Stimulated activated CD4-positive, alpha-beta T cell treated with anti-CD3 and anti-CD28 coated beads, TNF-alpha, amount 100 ng/mL, for 1 hour (primary cell): Measurements from ENCODE around the gene NRP1.

Experiments
- DNase-seq, 3 donors: peaks; one replicate each; pipeline ENCODE4 v3.0.0-alpha.2; 2020; ENCODE audit warnings: low read depth in 3 of 3, low spot score in 1 of 3

The NRP1 gene

DNA sequence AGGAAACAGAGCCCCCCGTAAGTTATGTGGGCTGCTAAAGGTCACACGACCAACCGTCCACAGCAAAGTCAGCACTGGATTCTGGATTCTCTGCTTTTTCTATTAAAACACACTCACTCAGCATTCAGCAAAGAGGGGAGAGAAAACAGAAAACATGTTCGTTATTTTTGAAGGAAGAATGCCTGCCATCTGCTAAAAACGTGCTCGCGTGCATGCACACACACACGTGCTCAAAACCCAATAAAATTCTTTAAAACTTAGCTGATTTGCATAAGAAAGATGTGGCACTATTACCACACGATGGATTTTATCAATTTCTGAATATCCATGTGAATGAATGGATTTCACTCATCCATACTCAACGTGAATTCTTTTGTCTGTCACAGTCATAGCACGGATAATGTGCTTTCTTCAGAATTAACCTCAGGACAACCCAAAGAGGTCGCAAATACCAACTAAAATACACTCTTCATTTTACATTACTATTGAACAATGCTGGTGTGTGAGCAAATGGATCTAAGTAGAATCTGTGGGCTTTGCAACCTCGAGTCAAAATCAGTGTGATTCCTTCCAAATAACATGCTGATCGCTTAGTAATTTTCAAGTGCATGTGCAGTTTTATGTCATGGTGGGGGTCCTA, 40.8 kb downstream of the NRP1 start:
- no peak for DNase-seq

DNA sequence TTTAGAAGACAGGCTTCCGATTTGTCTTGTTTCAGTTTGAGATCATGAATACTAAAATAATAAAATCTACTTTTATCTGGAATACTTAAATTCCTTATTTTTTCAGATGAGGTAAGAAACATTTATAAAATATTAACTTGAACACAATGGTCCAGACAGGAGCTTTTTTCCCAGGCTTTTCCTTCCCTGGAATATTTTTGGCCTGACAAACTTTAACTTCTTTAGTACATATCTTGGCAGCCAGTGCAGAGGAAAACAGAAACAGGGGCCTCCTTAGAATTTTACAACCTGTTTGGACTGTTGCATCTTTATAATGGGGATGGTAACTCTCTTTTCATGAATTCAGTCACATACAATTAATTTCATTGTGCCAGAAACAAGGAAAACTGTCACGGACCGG, 41.4 kb downstream of the NRP1 start:
- no peak for DNase-seq

DNA sequence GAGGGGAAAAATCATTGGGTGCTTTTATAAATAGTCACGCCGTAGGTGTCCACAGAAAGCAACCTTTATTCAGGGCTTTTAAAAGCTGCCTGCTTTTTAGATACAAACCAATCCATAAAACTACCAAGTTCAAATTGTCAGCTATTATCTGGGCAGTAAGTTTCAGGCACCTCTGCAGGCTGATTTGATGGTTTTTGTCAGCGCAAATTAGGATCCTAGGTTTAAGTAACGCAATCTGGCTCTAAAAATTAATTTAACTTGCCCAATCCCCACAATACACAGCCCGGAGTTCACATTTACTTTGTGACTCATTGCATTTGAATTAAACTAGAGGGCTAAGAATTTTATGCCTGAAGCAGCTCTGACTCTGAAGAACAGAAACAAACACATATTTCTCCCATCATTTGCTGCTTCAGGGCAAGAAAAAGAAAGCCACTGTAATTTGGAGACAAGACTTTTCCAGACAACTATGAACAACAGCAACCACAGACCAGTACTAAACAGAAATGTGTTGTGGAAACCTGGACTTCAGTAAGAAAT, 43.3 kb downstream of the NRP1 start:
- DNase-seq, result no peak

GRCh38 chr10:33290321-33291052, 44.0 kb downstream of the NRP1 start:
- no peak for DNase-seq

DNA sequence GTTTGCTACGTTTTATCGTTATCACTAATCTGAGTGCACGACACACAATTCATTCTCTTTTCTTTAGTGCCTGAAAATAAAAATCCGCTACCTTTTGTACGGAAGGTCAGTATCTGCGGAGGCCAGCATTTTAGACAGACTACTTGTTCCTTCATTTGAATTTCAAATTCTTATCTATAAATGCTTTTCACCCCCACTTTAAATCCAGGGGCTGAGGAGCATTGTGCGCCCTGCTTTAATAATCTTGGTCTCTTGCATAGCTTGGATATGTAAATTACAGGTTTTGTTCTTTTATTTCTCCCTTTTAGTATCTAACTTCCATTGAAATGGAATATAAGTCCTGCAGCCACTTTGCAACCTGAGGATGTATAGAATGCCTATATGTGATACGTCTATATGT, 44.7 kb downstream of the NRP1 start:
- DNase-seq, result no peak

GRCh38 chr10:33288127-33288526, 46.3 kb downstream of the NRP1 start:
- DNase-seq, result no peak

GRCh38 chr10:33287112-33287511, 47.4 kb downstream of the NRP1 start:
- no peak for DNase-seq

- no peak for DNase-seq
Measured at GRCh38 chr10:33286157-33286934, 48.1 kb downstream of the NRP1 start.

GRCh38 chr10:33284945-33285344, 49.5 kb downstream of the NRP1 start:
- DNase-seq, result no peak

- DNase-seq, result no peak
Measured at GRCh38 chr10:33279811-33280602, 54.5 kb downstream of the NRP1 start.

DNA sequence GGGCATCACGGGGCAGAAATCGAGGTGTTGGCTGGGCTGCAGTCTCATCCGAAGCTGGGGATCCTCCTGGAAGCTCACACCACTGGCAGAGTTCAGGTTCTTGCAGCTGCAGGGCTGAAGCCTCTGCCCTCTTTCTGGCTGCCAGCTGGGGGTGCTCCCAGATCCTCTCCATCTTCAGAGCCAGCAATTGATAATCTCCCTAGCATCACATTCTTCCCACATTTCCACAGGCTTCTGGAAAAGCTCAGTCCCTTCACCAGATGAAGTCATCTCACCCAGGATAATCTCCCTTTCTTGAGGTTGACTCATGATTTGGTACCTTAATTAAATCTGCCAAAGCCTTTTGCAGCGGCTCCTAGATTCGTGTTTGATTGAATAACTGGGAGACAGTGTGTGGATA, 55.2 kb downstream of the NRP1 start:
- DNase-seq, result no peak

DNA sequence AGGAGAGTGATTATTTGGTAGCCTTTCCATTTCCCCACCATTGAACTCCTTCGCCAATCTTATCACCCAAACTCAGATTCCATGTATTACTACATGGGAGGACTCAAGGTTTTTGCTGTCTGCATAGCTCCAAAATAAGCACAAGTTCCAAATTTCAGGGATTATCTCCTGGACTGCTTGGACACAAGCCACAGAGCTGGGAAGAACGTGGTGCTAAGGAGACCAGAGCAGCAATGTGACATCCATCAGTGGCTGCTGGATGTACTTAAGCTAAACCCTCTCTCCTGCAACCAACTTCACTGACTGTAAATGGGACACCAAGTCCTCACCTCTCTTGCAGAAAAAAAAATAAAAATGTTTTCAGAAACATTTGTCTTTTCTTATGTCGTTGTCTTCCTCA, 56.3 kb downstream of the NRP1 start:
- DNase-seq, result no peak

DNA sequence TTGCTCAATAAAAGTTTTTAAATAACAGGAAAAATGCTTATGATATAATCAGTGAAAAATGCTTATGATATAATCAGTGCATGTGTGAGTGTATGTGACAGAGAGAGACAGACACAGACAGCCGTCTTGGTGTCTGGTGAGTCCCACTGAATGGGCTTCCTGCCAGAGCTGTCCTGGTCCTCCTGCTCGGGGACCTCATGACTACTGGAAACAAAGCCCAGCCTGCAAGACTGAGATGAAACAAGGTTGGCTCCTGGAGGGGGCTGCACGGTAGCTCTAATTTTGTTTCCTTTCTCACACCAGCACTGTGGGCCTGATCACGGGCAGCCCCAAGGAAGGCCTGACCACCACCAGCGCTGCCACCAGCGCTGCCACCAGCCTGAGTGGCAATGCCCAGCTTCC, 57.3 kb downstream of the NRP1 start:
- DNase-seq, result no peak

DNA sequence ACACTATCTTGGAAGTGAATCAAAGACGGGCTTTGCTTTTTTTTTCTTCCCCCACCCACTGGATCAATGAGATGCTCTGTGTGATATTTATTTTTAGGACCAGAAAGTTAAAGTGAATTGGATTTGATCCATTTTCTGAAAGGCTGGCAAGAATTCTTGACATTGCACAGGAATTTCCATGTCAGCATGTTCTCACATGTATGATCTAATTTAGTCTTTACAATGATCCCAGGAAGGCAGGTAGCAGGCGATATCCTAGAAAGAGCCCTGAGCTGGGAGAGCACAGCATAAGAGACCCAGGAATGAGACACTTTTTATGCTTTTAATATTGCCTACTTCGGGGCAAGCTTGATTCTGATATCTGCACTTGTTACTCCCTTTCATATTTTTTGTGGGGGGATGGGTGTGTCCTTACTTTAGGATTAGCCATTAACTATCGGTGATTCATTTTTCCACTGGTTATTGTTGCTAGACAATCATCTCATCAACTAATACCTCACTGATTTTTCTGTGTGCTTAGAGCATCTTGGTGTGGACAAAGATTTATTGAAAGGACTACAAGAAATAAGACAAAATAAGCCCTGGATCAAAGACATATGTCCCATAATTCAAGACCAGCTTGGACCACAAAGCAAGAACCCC, 58.1 kb downstream of the NRP1 start:
- DNase-seq, result no peak

- DNase-seq, result no peak
Measured at GRCh38 chr10:33274096-33274785, 60.2 kb downstream of the NRP1 start.

GRCh38 chr10:33273295-33274002, 61.0 kb downstream of the NRP1 start:
- DNase-seq, result no peak

- DNase-seq, result no peak
Measured at GRCh38 chr10:33272635-33273034, 61.8 kb downstream of the NRP1 start.

- no peak for DNase-seq
Measured at GRCh38 chr10:33271969-33272583, 62.4 kb downstream of the NRP1 start.

GRCh38 chr10:33270971-33271370, 63.5 kb downstream of the NRP1 start:
- no peak for DNase-seq
